Fibroblast of peridontal ligament (primary cell): ENCODE data around the gene DRD5.

Experiments
- DNase-seq: peaks from one replicate; pipeline ENCODE4 v3.0.0-alpha.2; 2010; ENCODE audit errors: extremely low read depth

The DRD5 gene

GRCh38 chr4:9816285-9816684, 34.9 kb downstream of the DRD5 start:
- DNase-seq: no peak

- no peak for DNase-seq
Measured at GRCh38 chr4:9820343-9820742, 38.9 kb downstream of the DRD5 start.

GRCh38 chr4:9825049-9825448, 43.6 kb downstream of the DRD5 start:
- DNase-seq: no peak

GRCh38 chr4:9826551-9826950, 45.1 kb downstream of the DRD5 start:
- no peak for DNase-seq

GRCh38 chr4:9832640-9833039, 51.2 kb downstream of the DRD5 start:
- DNase-seq: no peak

GRCh38 chr4:9833421-9833820, 52.0 kb downstream of the DRD5 start:
- no peak for DNase-seq
